H1 (cell line): ENCODE measurements around the gene BAHD1.

ENCODE experiments used
- CREB1 ChIP-seq: IDR thresholded peaks from 2 replicates; pipeline ENCODE4 v1.6.1; 2012; ENCODE audit warnings: inconsistent platforms
- HDAC6 ChIP-seq: IDR thresholded peaks from one replicate; pipeline ENCODE4 v1.7.1; 2012; ENCODE audit warnings: low read depth, mild to moderate bottlenecking, inconsistent platforms, low read length, moderate library complexity
- MAFK ChIP-seq: IDR thresholded peaks from 2 replicates; pipeline ENCODE4 v1.6.1; 2012; ENCODE audit warnings: low read depth, mild to moderate bottlenecking, improper control_type of control experiment, low read length
- POLR2A ChIP-seq, 2 experiments: IDR thresholded peaks; 1 replicate in 1 of 2; 2 replicates in 1 of 2; pipeline ENCODE4 v1.6.1; 2011; ENCODE audit warnings: low read depth in 2 of 2, low read length in 2 of 2, mild to moderate bottlenecking in 2 of 2; ENCODE audit errors: control extremely low read depth in 1 of 2
- POLR2AphosphoS5 ChIP-seq: IDR thresholded peaks from 2 replicates; pipeline ENCODE4 v1.6.1; 2011; ENCODE audit warnings: low read depth, low read length
- RAD21 ChIP-seq, 2 experiments: IDR thresholded peaks in 1 of 2; conservative IDR thresholded peaks in 1 of 2; 2 replicates each; pipeline ENCODE4 v1.6.1; 2011; ENCODE audit warnings: low read depth in 2 of 2, low read length in 2 of 2, improper control_type of control experiment in 1 of 2, inconsistent platforms in 1 of 2, mild to moderate bottlenecking in 1 of 2, moderate library complexity in 1 of 2
- RFX5 ChIP-seq: IDR thresholded peaks from 2 replicates; pipeline ENCODE4 v1.6.1; 2011; ENCODE audit warnings: low read depth, low read length, improper control_type of control experiment, borderline replicate concordance
- SP1 ChIP-seq: IDR thresholded peaks from 2 replicates; pipeline ENCODE4 v1.6.1; 2011; ENCODE audit warnings: low read depth, low read length
- TF ChIP-seq, protein P1 (sequence below), 3 experiments: IDR thresholded peaks; 1 replicate in 2 of 3; 2 replicates in 1 of 3; pipeline versions ENCODE4 v1.5.1 to v1.6.1; 2011; ENCODE audit warnings: low read length in 3 of 3, mild to moderate bottlenecking in 3 of 3, inconsistent platforms in 2 of 3, low read depth in 1 of 3, moderate library complexity in 1 of 3; ENCODE audit not compliant: insufficient read depth in 1 of 3; ENCODE audit errors: control extremely low read depth in 1 of 3
- TF ChIP-seq, protein P2 (sequence below): fragments of 300-600 bp; sonication (generic); IDR thresholded peaks from 2 replicates; pipeline ENCODE4 v1.7.1; 2012; ENCODE audit warnings: low read length, moderate library complexity, mild to moderate bottlenecking, inconsistent platforms; ENCODE audit not compliant: insufficient replicate concordance

DNA sequence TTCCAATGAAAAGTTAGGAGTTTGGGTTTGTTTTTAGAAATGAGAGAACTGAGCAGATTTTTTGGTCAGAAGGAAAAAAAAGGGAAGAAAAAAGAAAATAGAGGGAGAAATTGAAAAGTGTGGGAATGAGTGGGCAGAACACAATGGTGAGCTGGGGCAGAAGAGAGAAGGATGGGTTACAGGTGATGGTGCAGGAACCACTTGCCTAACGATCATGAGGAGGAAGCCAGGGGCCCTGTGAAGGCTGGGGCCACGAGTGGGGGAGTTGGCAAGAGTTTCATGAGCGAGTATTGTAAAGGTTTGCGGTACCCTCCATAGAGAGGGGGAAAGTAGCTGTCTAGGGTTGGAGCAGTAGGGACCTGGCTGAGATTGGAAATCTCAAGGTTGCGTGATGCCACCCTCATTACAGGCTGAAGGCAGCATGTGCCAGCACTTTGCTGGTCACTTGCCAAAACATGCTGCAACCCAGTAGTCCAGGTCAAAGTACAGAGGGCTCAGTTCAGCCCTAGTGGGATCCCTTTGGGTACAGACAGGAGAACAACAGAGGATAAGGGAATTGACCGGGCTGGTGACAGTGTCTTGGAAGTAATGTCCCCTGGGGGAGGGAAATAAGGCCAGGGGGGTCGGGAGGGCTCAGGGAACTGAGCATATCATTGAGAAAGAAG is 28.5 kb upstream of the BAHD1 start:
- TF ChIP-seq RAD21 (IDR thresholded peaks at IDR 0.05 in 1 of 2, conservative IDR thresholded peaks at IDR 0.05 in 1 of 2; ENCODE audit: low read depth in 2 of 2, low read length in 2 of 2) = no peak
- TF ChIP-seq POLR2A (IDR thresholded peaks at IDR 0.05; ENCODE audit: control extremely low read depth in 1 of 2, low read depth in 2 of 2, low read length in 2 of 2) = no peak
- TF ChIP-seq, protein P1, sequence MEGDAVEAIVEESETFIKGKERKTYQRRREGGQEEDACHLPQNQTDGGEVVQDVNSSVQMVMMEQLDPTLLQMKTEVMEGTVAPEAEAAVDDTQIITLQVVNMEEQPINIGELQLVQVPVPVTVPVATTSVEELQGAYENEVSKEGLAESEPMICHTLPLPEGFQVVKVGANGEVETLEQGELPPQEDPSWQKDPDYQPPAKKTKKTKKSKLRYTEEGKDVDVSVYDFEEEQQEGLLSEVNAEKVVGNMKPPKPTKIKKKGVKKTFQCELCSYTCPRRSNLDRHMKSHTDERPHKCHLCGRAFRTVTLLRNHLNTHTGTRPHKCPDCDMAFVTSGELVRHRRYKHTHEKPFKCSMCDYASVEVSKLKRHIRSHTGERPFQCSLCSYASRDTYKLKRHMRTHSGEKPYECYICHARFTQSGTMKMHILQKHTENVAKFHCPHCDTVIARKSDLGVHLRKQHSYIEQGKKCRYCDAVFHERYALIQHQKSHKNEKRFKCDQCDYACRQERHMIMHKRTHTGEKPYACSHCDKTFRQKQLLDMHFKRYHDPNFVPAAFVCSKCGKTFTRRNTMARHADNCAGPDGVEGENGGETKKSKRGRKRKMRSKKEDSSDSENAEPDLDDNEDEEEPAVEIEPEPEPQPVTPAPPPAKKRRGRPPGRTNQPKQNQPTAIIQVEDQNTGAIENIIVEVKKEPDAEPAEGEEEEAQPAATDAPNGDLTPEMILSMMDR (IDR thresholded peaks at IDR 0.05; ENCODE audit: control extremely low read depth in 1 of 3, insufficient read depth in 1 of 3, low read depth in 1 of 3, low read length in 3 of 3) = no peak
- TF ChIP-seq MAFK = no peak
- TF ChIP-seq SP1 = no peak
- TF ChIP-seq, protein P2, sequence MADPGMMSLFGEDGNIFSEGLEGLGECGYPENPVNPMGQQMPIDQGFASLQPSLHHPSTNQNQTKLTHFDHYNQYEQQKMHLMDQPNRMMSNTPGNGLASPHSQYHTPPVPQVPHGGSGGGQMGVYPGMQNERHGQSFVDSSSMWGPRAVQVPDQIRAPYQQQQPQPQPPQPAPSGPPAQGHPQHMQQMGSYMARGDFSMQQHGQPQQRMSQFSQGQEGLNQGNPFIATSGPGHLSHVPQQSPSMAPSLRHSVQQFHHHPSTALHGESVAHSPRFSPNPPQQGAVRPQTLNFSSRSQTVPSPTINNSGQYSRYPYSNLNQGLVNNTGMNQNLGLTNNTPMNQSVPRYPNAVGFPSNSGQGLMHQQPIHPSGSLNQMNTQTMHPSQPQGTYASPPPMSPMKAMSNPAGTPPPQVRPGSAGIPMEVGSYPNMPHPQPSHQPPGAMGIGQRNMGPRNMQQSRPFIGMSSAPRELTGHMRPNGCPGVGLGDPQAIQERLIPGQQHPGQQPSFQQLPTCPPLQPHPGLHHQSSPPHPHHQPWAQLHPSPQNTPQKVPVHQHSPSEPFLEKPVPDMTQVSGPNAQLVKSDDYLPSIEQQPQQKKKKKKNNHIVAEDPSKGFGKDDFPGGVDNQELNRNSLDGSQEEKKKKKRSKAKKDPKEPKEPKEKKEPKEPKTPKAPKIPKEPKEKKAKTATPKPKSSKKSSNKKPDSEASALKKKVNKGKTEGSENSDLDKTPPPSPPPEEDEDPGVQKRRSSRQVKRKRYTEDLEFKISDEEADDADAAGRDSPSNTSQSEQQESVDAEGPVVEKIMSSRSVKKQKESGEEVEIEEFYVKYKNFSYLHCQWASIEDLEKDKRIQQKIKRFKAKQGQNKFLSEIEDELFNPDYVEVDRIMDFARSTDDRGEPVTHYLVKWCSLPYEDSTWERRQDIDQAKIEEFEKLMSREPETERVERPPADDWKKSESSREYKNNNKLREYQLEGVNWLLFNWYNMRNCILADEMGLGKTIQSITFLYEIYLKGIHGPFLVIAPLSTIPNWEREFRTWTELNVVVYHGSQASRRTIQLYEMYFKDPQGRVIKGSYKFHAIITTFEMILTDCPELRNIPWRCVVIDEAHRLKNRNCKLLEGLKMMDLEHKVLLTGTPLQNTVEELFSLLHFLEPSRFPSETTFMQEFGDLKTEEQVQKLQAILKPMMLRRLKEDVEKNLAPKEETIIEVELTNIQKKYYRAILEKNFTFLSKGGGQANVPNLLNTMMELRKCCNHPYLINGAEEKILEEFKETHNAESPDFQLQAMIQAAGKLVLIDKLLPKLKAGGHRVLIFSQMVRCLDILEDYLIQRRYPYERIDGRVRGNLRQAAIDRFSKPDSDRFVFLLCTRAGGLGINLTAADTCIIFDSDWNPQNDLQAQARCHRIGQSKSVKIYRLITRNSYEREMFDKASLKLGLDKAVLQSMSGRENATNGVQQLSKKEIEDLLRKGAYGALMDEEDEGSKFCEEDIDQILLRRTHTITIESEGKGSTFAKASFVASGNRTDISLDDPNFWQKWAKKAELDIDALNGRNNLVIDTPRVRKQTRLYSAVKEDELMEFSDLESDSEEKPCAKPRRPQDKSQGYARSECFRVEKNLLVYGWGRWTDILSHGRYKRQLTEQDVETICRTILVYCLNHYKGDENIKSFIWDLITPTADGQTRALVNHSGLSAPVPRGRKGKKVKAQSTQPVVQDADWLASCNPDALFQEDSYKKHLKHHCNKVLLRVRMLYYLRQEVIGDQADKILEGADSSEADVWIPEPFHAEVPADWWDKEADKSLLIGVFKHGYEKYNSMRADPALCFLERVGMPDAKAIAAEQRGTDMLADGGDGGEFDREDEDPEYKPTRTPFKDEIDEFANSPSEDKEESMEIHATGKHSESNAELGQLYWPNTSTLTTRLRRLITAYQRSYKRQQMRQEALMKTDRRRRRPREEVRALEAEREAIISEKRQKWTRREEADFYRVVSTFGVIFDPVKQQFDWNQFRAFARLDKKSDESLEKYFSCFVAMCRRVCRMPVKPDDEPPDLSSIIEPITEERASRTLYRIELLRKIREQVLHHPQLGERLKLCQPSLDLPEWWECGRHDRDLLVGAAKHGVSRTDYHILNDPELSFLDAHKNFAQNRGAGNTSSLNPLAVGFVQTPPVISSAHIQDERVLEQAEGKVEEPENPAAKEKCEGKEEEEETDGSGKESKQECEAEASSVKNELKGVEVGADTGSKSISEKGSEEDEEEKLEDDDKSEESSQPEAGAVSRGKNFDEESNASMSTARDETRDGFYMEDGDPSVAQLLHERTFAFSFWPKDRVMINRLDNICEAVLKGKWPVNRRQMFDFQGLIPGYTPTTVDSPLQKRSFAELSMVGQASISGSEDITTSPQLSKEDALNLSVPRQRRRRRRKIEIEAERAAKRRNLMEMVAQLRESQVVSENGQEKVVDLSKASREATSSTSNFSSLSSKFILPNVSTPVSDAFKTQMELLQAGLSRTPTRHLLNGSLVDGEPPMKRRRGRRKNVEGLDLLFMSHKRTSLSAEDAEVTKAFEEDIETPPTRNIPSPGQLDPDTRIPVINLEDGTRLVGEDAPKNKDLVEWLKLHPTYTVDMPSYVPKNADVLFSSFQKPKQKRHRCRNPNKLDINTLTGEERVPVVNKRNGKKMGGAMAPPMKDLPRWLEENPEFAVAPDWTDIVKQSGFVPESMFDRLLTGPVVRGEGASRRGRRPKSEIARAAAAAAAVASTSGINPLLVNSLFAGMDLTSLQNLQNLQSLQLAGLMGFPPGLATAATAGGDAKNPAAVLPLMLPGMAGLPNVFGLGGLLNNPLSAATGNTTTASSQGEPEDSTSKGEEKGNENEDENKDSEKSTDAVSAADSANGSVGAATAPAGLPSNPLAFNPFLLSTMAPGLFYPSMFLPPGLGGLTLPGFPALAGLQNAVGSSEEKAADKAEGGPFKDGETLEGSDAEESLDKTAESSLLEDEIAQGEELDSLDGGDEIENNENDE = no peak
- TF ChIP-seq HDAC6 = no peak
- TF ChIP-seq POLR2AphosphoS5 = no peak
- no peak for TF ChIP-seq RFX5
- TF ChIP-seq CREB1 = no peak
